Measurements from ENCODE around the gene SESN3.

SESN3 gene

DNA sequence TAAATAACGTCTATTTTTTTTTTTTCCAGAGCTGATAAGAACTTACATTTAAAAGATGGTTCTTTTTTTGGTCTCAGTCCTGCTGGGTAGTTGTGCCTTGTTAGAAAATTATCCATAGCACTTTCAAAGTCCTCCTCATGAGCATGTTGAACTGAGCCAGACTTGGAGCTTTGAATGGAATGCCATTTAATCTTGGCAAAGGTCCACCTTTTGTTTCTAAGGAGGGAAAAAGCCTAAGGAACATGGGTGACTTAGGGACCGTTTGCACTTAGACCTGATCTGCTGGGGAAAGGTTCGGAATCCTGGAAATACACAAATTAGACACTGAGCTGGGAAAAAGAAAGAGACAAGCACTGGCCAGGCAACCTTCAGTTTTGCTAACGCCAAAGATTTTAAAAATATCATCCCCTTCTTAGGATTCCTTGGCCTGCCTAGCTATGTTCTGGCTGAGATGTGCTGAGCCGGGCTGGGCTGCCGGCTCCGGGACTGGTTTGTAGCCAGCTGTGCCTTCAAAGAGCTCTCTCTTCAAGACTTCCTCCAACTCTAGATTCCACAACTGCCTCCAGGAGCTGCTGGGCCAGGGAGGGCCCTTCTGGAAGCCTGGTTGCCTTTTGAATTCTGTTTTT lies 74.0 kb downstream of the SESN3 start:
- H3K27me3 ChIP-seq (ENCODE audit: insufficient read depth, poor library complexity, severe bottlenecking) = no peaks in the 10 kb centered on the region
- DNase-seq (ENCODE audit: low read depth in 1 of 2, low spot score in 1 of 2) = no peak
- TF ChIP-seq SPI1 (IDR thresholded peaks at IDR 0.05; ENCODE audit: borderline replicate concordance, low read depth) (no peak), CTCF (IDR thresholded peaks at IDR 0.05; ENCODE audit: insufficient read depth, low read length) (no peak)
- TF ChIP-seq, protein P1, sequence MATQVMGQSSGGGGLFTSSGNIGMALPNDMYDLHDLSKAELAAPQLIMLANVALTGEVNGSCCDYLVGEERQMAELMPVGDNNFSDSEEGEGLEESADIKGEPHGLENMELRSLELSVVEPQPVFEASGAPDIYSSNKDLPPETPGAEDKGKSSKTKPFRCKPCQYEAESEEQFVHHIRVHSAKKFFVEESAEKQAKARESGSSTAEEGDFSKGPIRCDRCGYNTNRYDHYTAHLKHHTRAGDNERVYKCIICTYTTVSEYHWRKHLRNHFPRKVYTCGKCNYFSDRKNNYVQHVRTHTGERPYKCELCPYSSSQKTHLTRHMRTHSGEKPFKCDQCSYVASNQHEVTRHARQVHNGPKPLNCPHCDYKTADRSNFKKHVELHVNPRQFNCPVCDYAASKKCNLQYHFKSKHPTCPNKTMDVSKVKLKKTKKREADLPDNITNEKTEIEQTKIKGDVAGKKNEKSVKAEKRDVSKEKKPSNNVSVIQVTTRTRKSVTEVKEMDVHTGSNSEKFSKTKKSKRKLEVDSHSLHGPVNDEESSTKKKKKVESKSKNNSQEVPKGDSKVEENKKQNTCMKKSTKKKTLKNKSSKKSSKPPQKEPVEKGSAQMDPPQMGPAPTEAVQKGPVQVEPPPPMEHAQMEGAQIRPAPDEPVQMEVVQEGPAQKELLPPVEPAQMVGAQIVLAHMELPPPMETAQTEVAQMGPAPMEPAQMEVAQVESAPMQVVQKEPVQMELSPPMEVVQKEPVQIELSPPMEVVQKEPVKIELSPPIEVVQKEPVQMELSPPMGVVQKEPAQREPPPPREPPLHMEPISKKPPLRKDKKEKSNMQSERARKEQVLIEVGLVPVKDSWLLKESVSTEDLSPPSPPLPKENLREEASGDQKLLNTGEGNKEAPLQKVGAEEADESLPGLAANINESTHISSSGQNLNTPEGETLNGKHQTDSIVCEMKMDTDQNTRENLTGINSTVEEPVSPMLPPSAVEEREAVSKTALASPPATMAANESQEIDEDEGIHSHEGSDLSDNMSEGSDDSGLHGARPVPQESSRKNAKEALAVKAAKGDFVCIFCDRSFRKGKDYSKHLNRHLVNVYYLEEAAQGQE (IDR thresholded peaks at IDR 0.05; ENCODE audit: insufficient replicate concordance, low read depth) = no peak

DNA sequence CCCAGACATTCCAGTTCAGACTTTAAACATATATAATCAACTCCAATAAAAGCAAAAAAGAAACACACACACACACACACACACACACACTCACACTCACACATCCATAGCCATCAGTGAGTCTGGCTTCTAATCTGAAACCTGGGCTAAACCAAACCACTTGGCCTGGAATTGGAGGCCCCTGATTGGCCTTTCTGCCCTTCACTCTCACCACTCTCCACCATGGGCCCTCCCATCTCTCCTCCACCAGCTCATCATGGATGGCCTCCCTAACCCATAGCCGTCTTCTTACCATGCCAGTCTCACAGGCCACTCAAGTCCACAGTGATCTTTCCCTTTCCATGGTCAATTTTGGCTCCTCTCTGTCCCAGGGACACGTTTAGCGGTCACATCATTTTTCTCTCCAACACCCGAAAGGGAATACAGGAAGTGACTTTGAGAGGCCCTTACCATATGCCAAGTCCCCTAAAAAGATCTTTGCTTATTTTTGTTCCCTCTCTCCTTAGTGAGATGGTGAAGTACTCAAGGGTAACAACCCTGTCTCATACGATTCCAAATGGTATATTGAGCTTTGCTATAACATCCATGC lies 74.8 kb downstream of the SESN3 start:
- no peaks in the 10 kb centered on the region for H3K27me3 ChIP-seq (ENCODE audit: insufficient read depth, poor library complexity, severe bottlenecking)
- H3K4me3 ChIP-seq (replicated peaks; ENCODE audit: insufficient read depth, low read length) = no peak overlapping the region
- no peak for DNase-seq (ENCODE audit: low read depth in 1 of 2, low spot score in 1 of 2)
- H3K27ac ChIP-seq (replicated peaks) = no peak overlapping the region
- no peak for TF ChIP-seq GABPA (IDR thresholded peaks at IDR 0.05; ENCODE audit: low read depth)
- TF ChIP-seq SPI1 (IDR thresholded peaks at IDR 0.05; ENCODE audit: borderline replicate concordance, low read depth) = peak; percentile 15; the same call in 1 of the 2 replicates

More for the DNA sequence above, 74.0 kb downstream of the SESN3 start:
- Histone ChIP-seq H3K4me3 (replicated peaks; ENCODE audit: insufficient read depth, low read length) (no peak overlapping the region), H3K27ac (replicated peaks) (no peak overlapping the region)

DNA sequence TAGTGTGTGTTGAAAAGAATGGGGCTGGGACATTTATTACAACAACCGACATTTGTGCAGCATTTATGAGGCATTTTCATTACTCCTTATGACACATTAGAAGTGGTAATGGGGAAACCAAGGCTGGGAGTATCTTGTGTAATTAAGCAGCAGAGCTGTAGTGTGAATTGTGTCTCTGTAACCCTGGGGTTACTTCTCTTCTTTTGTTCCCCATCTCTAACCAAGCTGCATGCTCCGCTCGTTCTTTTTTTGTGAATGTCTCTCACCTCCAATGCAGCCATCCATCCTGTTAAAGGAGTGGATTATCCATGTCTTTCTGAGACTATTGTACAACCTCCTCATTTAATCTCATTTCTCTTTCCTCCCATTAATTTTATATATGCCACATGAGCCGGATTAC lies 75.6 kb downstream of the SESN3 start:
- Histone ChIP-seq H3K27ac (replicated peaks) (no peak overlapping the region), H3K27me3 (ENCODE audit: insufficient read depth, poor library complexity, severe bottlenecking) (no peaks in the 10 kb centered on the region), H3K4me3 (replicated peaks; ENCODE audit: insufficient read depth, low read length) (no peak overlapping the region)
- TF ChIP-seq, protein P1 (IDR thresholded peaks at IDR 0.05; ENCODE audit: insufficient replicate concordance, low read depth) = no peak
- TF ChIP-seq POLR2AphosphoS5 (IDR thresholded peaks at IDR 0.05; ENCODE audit: low read depth) (no peak), SPI1 (IDR thresholded peaks at IDR 0.05; ENCODE audit: borderline replicate concordance, low read depth) (no peak), CTCF (IDR thresholded peaks at IDR 0.05; ENCODE audit: insufficient read depth, low read length) (no peak), GABPA (IDR thresholded peaks at IDR 0.05; ENCODE audit: low read depth) (no peak)
- DNase-seq (ENCODE audit: low read depth in 1 of 2, low spot score in 1 of 2) = no peak

- peak; percentile 55 to 84 for DNase-seq (ENCODE audit: low read depth in 1 of 2, low spot score in 1 of 2)
- Histone ChIP-seq H3K27ac (replicated peaks) (no peak overlapping the region), H3K27me3 (ENCODE audit: insufficient read depth, poor library complexity, severe bottlenecking) (no peaks in the 10 kb centered on the region), H3K4me3 (replicated peaks; ENCODE audit: insufficient read depth, low read length) (no peak overlapping the region)
- TF ChIP-seq SPI1 (IDR thresholded peaks at IDR 0.05; ENCODE audit: borderline replicate concordance, low read depth) = no peak
- peak; percentile 25 for TF ChIP-seq CTCF (IDR thresholded peaks at IDR 0.05; ENCODE audit: insufficient read depth, low read length)
Measured at GRCh38 chr11:95154514-95154913, 76.5 kb downstream of the SESN3 start.

Data from HL-60 (cell line).